ENCODE results near the gene PRG2. TPM values are rescaled to one million over a fixed set of nuclear protein-coding genes. Genes with fewer than 3 reads are reported as not detected.
"Not testable (repeated sequence)": the region's sequence is repeated elsewhere in the genome, so short reads cannot be mapped to it uniquely, and the experiment has no call there.

PRG2 gene
- total RNA-seq, 1 donor from 2014 or later: not detected

GRCh38 chr11:57414612-57415212, 24.3 kb upstream of the PRG2 start:
- no peak overlapping the region for H3K4me3 Mint-ChIP-seq (ENCODE audit: low read depth)
- no peak for DNase-seq (ENCODE audit: low spot score)
- peaks cover 12% of the 10 kb centered on the region for H3K4me1 Mint-ChIP-seq (ENCODE audit: low read depth)
- H3K27ac Mint-ChIP-seq: peak overlapping the region; percentile 53
- H3K27me3 Mint-ChIP-seq (ENCODE audit: low read depth): no peaks in the 10 kb centered on the region
- no peaks in the 10 kb centered on the region for H3K9me3 Mint-ChIP-seq
- intact Hi-C loops (cut with micrococcal nuclease): no loop called here
- H3K36me3 Mint-ChIP-seq (ENCODE audit: low read depth): peaks cover 87% of the 10 kb centered on the region

DNA sequence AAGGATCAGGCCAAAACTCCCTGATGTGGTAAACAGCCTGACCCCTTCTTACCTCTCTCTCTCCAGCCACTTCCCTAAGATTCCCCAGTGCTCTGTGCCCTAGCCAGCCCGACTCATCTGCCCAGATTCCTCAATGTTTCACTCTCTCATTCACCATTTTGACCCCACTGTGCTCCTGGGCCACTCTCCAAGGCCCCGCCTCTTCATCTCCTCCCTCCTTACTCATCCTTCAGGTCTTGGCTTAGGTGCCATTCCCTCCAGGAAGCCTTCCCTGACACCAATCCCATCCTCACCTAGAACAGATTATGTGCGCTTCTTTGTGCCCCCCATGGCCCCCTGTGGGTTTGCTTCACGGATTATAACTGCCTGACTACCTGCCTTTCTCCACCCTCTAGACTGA, 23.2 kb upstream of the PRG2 start:
- Mint-ChIP-seq H3K4me3 (ENCODE audit: low read depth) (no peak overlapping the region), H3K27ac (peak overlapping the region; percentile 23), H3K9me3 (no peaks in the 10 kb centered on the region), H3K36me3 (ENCODE audit: low read depth) (peaks cover 88% of the 10 kb centered on the region), H3K27me3 (ENCODE audit: low read depth) (no peaks in the 10 kb centered on the region), H3K4me1 (ENCODE audit: low read depth) (peaks cover 12% of the 10 kb centered on the region)
- intact Hi-C loops (cut with micrococcal nuclease): no loop called here
- no peak for DNase-seq (ENCODE audit: low spot score)

GRCh38 chr11:57410287-57410686, 19.8 kb upstream of the PRG2 start:
- H3K36me3 Mint-ChIP-seq (ENCODE audit: low read depth): peaks cover 88% of the 10 kb centered on the region
- peaks cover 30% of the 10 kb centered on the region for H3K4me1 Mint-ChIP-seq (ENCODE audit: low read depth)
- H3K4me3 Mint-ChIP-seq (ENCODE audit: low read depth): no peak overlapping the region
- DNase-seq (ENCODE audit: low spot score): no peak
- no peak overlapping the region for H3K27ac Mint-ChIP-seq
- intact Hi-C loops (cut with micrococcal nuclease): no loop called here
- H3K9me3 Mint-ChIP-seq: no peaks in the 10 kb centered on the region
- H3K27me3 Mint-ChIP-seq (ENCODE audit: low read depth): no peaks in the 10 kb centered on the region

- Mint-ChIP-seq H3K4me3 (ENCODE audit: low read depth) (no peak overlapping the region), H3K27ac (no peak overlapping the region), H3K4me1 (ENCODE audit: low read depth) (peaks cover 30% of the 10 kb centered on the region), H3K36me3 (ENCODE audit: low read depth) (peaks cover 86% of the 10 kb centered on the region), H3K9me3 (no peaks in the 10 kb centered on the region), H3K27me3 (ENCODE audit: low read depth) (no peaks in the 10 kb centered on the region)
- intact Hi-C loops (cut with micrococcal nuclease): no loop called here
- no peak for DNase-seq (ENCODE audit: low spot score)
These were observed 19.1 kb upstream of the PRG2 start for GRCh38 chr11:57409321-57410100.

DNA sequence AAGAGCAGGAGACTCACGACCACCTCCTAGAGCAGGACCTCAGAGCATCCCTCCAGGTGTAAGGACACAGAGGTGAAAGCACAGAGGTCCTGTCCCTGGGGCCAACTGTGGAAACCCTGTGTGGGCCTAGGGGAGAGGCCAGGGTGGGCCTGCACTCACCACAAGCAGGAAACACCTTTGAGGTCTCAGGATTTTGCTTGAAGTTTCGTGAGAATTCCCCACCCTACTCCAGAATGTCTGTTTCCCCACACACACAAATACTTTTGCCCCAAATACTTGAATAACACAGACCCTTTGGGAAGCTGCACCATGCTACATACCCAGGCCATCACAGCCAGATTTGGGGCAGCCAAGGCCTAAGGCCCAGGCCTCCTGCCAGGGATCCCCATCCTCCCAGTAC, 18.3 kb upstream of the PRG2 start:
- no peak overlapping the region for H3K27ac Mint-ChIP-seq
- H3K4me1 Mint-ChIP-seq (ENCODE audit: low read depth): peaks cover 30% of the 10 kb centered on the region
- no peak for DNase-seq (ENCODE audit: low spot score)
- peaks cover 80% of the 10 kb centered on the region for H3K36me3 Mint-ChIP-seq (ENCODE audit: low read depth)
- intact Hi-C loops (cut with micrococcal nuclease): no loop called here
- no peak overlapping the region for H3K4me3 Mint-ChIP-seq (ENCODE audit: low read depth)
- no peaks in the 10 kb centered on the region for H3K9me3 Mint-ChIP-seq
- no peaks in the 10 kb centered on the region for H3K27me3 Mint-ChIP-seq (ENCODE audit: low read depth)

- intact Hi-C loops (cut with micrococcal nuclease): loop anchor here (2.0 kb wide), 1 partner anchor 73 kb away; the partner anchor contains the start of gene SSRP1
- no peak overlapping the region for H3K27ac Mint-ChIP-seq
- peaks cover 31% of the 10 kb centered on the region for H3K4me1 Mint-ChIP-seq (ENCODE audit: low read depth)
- H3K9me3 Mint-ChIP-seq: no peaks in the 10 kb centered on the region
- no peak overlapping the region for H3K4me3 Mint-ChIP-seq (ENCODE audit: low read depth)
- H3K27me3 Mint-ChIP-seq (ENCODE audit: low read depth): no peaks in the 10 kb centered on the region
- no peak for DNase-seq (ENCODE audit: low spot score)
- peaks cover 75% of the 10 kb centered on the region for H3K36me3 Mint-ChIP-seq (ENCODE audit: low read depth)
These were observed 17.6 kb upstream of the PRG2 start for GRCh38 chr11:57407941-57408475.

DNA sequence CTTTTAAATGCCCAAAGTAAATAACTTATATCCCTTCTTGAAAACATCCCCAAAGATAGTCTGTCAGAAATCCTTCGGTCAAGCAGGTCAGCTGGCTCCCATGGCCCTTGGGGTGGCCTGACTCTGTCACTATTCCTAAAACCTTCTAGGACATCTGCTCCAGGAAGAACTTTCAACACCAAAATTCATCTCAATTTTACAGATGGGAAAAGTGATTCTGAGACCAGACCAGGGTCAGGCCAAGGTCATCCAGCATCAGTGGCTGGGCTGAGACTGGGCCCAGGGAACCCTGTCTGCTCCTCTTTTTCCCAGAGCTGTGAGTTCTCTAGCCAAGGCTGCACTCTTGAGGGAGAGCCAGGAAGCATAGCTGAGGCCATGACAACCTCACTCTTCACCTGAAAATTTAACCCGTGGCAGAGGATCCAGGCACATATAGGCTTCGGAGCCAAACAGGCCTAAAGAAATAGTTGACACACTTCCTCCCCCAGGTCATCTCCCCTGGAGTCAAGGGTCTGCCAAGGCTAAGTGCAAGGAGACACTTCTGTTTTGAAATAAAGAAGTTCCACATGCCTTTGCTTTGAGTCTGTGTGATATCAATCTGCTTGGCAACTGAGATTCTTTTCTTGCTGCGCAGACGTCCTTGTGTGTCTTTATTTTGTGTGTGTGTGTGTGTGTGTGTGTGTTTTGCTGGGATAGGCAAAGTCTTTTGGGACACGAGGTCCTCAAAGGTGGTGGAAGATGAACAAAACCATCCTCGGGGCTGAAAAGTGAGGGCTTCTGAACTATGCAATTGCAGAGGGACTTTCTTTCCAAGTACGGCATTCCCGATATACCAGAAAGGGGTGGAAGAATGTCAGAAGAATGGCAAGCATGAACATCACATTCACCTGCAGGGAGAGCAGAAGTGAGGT, 16.8 kb upstream of the PRG2 start:
- Mint-ChIP-seq H3K36me3 (ENCODE audit: low read depth) (peaks cover 69% of the 10 kb centered on the region), H3K4me1 (ENCODE audit: low read depth) (peaks cover 31% of the 10 kb centered on the region), H3K27me3 (ENCODE audit: low read depth) (no peaks in the 10 kb centered on the region), H3K27ac (peak overlapping the region; percentile 98), H3K9me3 (no peaks in the 10 kb centered on the region), H3K4me3 (ENCODE audit: low read depth) (no peak overlapping the region)
- no peak for DNase-seq (ENCODE audit: low spot score)
- intact Hi-C loops (cut with micrococcal nuclease): loop anchor here (2.0 kb wide), 1 partner anchor 72 kb away; the partner anchor contains the start of gene SSRP1

DNA sequence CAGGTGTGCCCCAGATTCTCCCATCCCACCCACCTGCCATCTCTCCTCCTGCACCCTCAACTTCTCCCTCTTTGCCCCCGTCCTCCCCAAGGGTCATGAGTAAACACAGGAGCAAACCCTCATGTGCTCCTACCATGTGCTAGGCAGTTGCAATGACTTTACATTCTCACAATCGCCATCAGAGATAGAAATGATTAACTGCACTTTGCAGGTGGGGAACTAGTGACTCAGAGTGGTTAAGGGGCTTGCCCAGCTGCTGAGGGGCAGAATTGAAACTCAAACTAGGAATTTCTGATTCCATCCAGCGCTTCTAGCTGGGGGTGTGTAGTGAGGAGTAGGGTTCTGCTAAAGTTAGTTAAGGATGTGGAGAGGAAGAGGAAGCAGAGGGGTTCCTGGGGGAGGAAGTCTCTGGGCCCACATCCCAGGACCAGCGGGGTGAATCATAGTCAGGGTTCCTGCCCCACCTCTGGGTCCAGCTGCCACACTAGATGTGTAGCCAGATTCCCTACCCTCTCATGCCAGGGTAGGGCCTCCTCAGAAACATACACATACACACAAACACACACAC, 16.0 kb upstream of the PRG2 start:
- Mint-ChIP-seq H3K27ac (peak overlapping the region; percentile 98), H3K27me3 (ENCODE audit: low read depth) (no peaks in the 10 kb centered on the region), H3K9me3 (no peaks in the 10 kb centered on the region), H3K4me3 (ENCODE audit: low read depth) (peak overlapping the region; percentile 2), H3K36me3 (ENCODE audit: low read depth) (peaks cover 64% of the 10 kb centered on the region), H3K4me1 (ENCODE audit: low read depth) (peaks cover 30% of the 10 kb centered on the region)
- intact Hi-C loops (cut with micrococcal nuclease): loop anchor here (1.0 to 2.0 kb wide), 2 partner anchors 19 to 72 kb away; partner anchors contain the start of gene SSRP1
- DNase-seq (ENCODE audit: low spot score): no peak

DNA sequence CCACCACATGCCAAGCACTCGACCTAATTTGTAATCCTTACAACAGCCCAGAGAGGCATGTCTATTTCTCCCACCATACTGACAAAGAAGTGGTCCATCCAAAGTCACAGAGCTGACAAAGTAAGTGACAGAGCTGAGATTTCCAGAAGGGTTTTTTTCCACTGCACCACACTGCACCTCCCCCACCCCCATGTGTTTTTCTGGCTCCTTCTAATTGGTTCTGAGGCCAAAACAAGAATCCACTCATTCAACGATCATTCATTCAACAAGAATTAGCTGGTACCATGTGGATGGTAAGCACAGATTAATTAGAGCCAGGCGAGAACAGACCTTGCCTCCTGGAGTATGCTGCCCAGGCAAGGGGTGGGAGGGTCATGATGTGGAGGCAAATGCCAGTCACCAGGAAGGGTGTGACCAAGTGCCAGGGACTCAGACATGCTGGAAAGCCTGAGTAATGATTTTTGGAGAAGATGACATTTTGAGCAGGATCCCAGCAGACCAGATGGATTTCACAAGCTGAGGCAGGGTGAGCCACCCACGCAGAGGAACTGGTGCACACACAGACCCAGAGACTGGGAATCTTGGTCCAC, 14.9 kb upstream of the PRG2 start:
- no peak overlapping the region for H3K4me3 Mint-ChIP-seq (ENCODE audit: low read depth)
- H3K36me3 Mint-ChIP-seq (ENCODE audit: low read depth): peaks cover 57% of the 10 kb centered on the region
- H3K9me3 Mint-ChIP-seq: no peaks in the 10 kb centered on the region
- peak overlapping the region; percentile 98 for H3K27ac Mint-ChIP-seq
- intact Hi-C loops (cut with micrococcal nuclease): no loop called here
- peaks cover 28% of the 10 kb centered on the region for H3K4me1 Mint-ChIP-seq (ENCODE audit: low read depth)
- no peaks in the 10 kb centered on the region for H3K27me3 Mint-ChIP-seq (ENCODE audit: low read depth)
- no peak for DNase-seq (ENCODE audit: low spot score)

DNA sequence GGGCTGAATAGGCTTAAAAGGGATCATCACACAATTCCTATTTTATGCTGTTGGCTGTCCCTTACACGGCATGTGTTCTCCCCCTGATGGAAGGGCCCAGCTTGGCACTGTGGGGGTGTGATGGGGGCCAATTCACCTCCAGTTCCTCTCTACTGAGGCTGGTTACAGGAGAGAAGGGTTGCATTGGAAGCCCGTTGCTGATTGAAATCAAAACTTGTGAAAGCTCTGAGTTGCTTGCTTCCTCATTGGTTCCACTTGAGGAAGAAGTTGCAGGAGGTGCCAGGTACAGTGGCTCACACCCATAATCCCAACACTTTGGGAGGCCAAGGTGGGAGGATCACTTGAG, 13.3 kb upstream of the PRG2 start:
- Mint-ChIP-seq H3K27me3 (ENCODE audit: low read depth) (no peaks in the 10 kb centered on the region), H3K4me1 (ENCODE audit: low read depth) (peaks cover 25% of the 10 kb centered on the region), H3K9me3 (no peaks in the 10 kb centered on the region), H3K4me3 (ENCODE audit: low read depth) (no peak overlapping the region), H3K36me3 (ENCODE audit: low read depth) (peaks cover 41% of the 10 kb centered on the region), H3K27ac (no peak overlapping the region)
- intact Hi-C loops (cut with micrococcal nuclease): no loop called here
- no peak for DNase-seq (ENCODE audit: low spot score)

GRCh38 chr11:57403003-57403801, 12.8 kb upstream of the PRG2 start:
- H3K27me3 Mint-ChIP-seq (ENCODE audit: low read depth); DNase-seq (ENCODE audit: low spot score); intact Hi-C loops (cut with micrococcal nuclease); H3K9me3 Mint-ChIP-seq; H3K27ac Mint-ChIP-seq; H3K4me3 Mint-ChIP-seq (ENCODE audit: low read depth): not testable (repeated sequence)
- Mint-ChIP-seq H3K4me1 (ENCODE audit: low read depth) (peaks cover 25% of the 10 kb centered on the region), H3K36me3 (ENCODE audit: low read depth) (peaks cover 37% of the 10 kb centered on the region)
